Measurements from ENCODE around the gene CELSR2.
"Not testable (repeated sequence)": the region's sequence is repeated elsewhere in the genome, so short reads cannot be mapped to it uniquely, and the experiment has no call there.

The CELSR2 gene

GRCh38 chr1:109248797-109249629 lies at the start of gene CELSR2:
Gene CELSR2 (plus strand): TSS chr1:109249539. CDS start chr1:109250080, 541 bp downstream.
- DNase-seq: peak; percentile 18 to 30 (median 23)

GRCh38 chr1:109199710-109200109 lies 49.6 kb upstream of the CELSR2 start:
- DNase-seq: no peak

- peak in 2 of 4 experiments; percentile 21 to 34 for DNase-seq
Observed at GRCh38 chr1:109201123-109201703, 48.1 kb upstream of the CELSR2 start.

- no peak for DNase-seq
Observed at GRCh38 chr1:109204484-109204883, 44.9 kb upstream of the CELSR2 start.

GRCh38 chr1:109206339-109206738 lies 43.0 kb upstream of the CELSR2 start:
- no peak for DNase-seq

- DNase-seq: no peak
Observed at GRCh38 chr1:109207467-109208103, 41.8 kb upstream of the CELSR2 start.

GRCh38 chr1:109208394-109208793 lies 40.9 kb upstream of the CELSR2 start:
- DNase-seq: no peak

GRCh38 chr1:109208836-109209463 lies 40.4 kb upstream of the CELSR2 start:
- DNase-seq: no peak

GRCh38 chr1:109210058-109210457 lies 39.3 kb upstream of the CELSR2 start:
- DNase-seq: no peak

GRCh38 chr1:109213345-109213823 lies 36.0 kb upstream of the CELSR2 start:
- DNase-seq: no peak

- DNase-seq: peak; percentile 62 to 79 (median 71)
Observed at GRCh38 chr1:109213824-109214693, 35.3 kb upstream of the CELSR2 start, which contains the start of gene SARS1. Gene SARS1 (plus strand): TSS chr1:109213918. CDS start chr1:109213993, 75 bp downstream.

DNA sequence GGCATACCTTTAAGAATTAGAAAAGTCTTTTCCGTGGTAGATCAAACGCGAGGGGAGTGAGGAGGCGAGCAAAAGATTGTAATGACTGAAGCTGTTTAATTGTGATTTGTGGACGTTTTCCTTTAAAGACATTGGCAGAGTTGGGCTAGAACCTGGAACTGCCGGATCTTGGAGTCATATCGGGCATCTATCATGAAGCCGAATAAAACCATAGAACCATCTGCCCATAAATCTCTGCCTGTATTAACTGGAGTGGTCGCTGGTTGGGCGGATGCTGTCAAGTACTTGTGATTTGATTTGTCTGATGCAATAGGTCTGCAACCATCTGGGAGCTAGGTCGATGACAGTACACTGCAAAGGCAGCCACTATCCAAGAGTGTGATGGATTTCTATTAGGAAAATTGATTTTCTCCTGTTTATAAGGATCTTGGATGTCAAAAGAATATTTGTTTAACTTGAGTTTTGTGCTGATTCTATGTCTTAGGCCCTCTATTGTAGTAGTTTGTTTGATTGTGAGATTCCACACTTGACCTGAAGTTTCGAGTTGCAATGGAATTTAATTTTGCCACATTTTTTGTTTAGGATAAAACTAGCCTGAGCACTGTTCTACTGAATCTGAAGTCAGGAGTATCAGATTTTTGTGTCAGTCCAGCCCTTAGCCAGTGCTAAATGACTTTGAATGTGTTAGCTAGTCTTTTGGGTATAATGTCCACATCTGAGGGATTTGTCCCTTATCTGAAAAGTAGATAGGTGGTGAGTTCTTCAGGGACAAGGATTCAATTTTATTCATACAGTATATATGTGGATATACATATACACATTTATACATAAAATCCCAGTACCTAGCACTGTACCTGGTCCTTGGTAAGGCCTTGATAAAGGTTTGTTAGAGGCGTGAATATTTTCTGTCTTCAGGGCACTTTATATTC lies 34.4 kb upstream of the CELSR2 start:
- peak in 1 of 4 experiments; percentile 7 for DNase-seq

DNA sequence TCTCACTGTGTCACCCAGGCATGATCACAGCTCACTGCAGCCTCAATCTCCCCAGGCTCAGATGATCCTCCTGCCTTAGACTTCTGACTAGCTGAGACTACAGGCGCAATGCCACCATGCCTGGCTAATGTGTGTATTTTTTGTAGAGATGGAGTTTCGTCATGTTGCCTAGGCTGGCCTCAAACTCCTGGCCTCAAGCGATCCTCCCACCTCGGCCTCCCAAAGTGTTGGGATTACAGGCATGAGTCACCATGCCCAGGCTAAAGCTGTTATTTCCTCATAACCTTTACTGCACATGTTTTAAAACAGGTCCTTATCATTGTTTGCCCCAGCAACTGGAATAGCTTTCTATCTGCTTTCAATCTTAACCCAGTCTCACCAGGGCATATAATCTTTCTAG lies 32.7 kb upstream of the CELSR2 start:
- no peak for DNase-seq

GRCh38 chr1:109218516-109218915 lies 30.8 kb upstream of the CELSR2 start:
- DNase-seq: no peak

GRCh38 chr1:109221201-109221600 lies 28.1 kb upstream of the CELSR2 start:
- not testable (repeated sequence) for DNase-seq

- no peak for DNase-seq
Observed at GRCh38 chr1:109225308-109225707, 24.0 kb upstream of the CELSR2 start.

- no peak for DNase-seq
Observed at GRCh38 chr1:109225711-109226445, 23.5 kb upstream of the CELSR2 start.

- DNase-seq: no peak
Observed at GRCh38 chr1:109228167-109228566, 21.2 kb upstream of the CELSR2 start.

GRCh38 chr1:109229531-109230127 lies 19.7 kb upstream of the CELSR2 start:
- no peak for DNase-seq

DNA sequence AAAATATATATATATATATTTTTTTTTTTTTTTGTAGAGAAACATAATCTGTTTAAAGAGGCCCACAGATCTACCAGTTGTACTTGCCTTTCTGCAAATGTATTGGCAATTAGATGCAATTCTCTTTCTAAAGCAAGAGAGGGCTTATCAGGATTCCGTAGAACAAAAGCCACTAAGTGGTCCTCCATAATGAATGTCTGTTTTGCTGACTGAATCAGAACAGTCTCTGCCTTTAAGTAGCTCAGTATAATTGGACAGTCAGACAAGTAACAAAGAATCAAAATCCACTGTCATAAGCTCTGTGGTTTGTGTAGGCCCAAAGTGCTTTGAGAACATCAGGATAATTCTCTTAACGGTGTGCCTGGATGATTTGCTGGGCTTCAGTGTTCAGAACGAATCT lies 18.3 kb upstream of the CELSR2 start:
- no peak for DNase-seq

All from activated CD4-positive, CD25-positive, alpha-beta regulatory T cell (primary cell).